Small intestine (tissue), 7 donors: ENCODE measurements around the gene CDCP2. TPM values are rescaled to one million over a fixed set of nuclear protein-coding genes. Genes with fewer than 3 reads are reported as not detected.
A peak's percentile ranks its signal among the peaks of the same experiment; 100 is the strongest.
"Not testable (repeated sequence)": the region's sequence is repeated elsewhere in the genome, so short reads cannot be mapped to it uniquely, and the experiment has no call there.

ENCODE experiments used
- DNase-seq, 2 donors: peaks; one replicate each; pipeline versions ENCODE4 v3.0.0 to v3.0.0-alpha.2; 2013
- FAIRE-seq: peaks from 2 replicates; lab custom pipeline; 2012; peaks lifted over from hg19 to GRCh38; lab: Jason Lieb, UNC
- H3K27ac ChIP-seq, 3 donors: one replicate each; pipeline ENCODE4 v1.5.1; 2013; ENCODE audit warnings: low read length in 2 of 3, mild to moderate bottlenecking in 2 of 3, control low read depth in 1 of 3, inconsistent platforms in 1 of 3, low read depth in 1 of 3, moderate library complexity in 1 of 3
- H3K27me3 ChIP-seq, 3 donors: one replicate each; pipeline ENCODE4 v1.6.1; 2013; ENCODE audit warnings: low read length in 3 of 3, inconsistent platforms in 1 of 3; ENCODE audit not compliant: control insufficient read depth in 3 of 3, insufficient read depth in 3 of 3
- H3K36me3 ChIP-seq, 3 donors: one replicate each; pipeline ENCODE4 v1.6.1; 2013; ENCODE audit warnings: low read length in 3 of 3, inconsistent platforms in 1 of 3, low read depth in 1 of 3, mild to moderate bottlenecking in 1 of 3, moderate library complexity in 1 of 3; ENCODE audit not compliant: control insufficient read depth in 3 of 3, insufficient read depth in 2 of 3
- H3K4me1 ChIP-seq, 3 donors: one replicate each; pipeline ENCODE4 v1.6.1; 2013; ENCODE audit warnings: low read length in 2 of 3, inconsistent platforms in 1 of 3, low read depth in 1 of 3, mild to moderate bottlenecking in 1 of 3, moderate library complexity in 1 of 3; ENCODE audit not compliant: control insufficient read depth in 3 of 3, insufficient read depth in 2 of 3
- H3K4me3 ChIP-seq, 3 donors: one replicate each; pipeline ENCODE4 v1.5.1; 2013; ENCODE audit warnings: low read length in 3 of 3, control low read depth in 1 of 3, inconsistent platforms in 1 of 3, low read depth in 1 of 3, mild to moderate bottlenecking in 1 of 3, moderate library complexity in 1 of 3
- H3K9me3 ChIP-seq, 2 donors: one replicate each; pipeline ENCODE4 v1.6.1; 2013; ENCODE audit warnings: low read depth in 1 of 2, low read length in 1 of 2; ENCODE audit not compliant: control insufficient read depth in 2 of 2, insufficient read depth in 1 of 2
- WGBS, 3 donors: extraction: QIAGEN DNeasy Blood & Tissue Kit; methylation state at CpG; one replicate each; pipeline ENCODE4 v1.1.7; 2013; 5-methylcytosine and 5-hydroxymethylcytosine counted together
- polyA plus RNA-seq, 4 donors: library from polyadenylated mRNA; stranded (reverse) in 3 of 4; unstranded in 1 of 4; fragments of 200-250 nt in 3 of 4; fragments of 120-200 nt in 1 of 4; gene quantifications; one replicate each; pipeline versions ENCODE4 v1.2.1 to v1.2.3, GENCODE V29; 2013
- donor health status: healthy with polysubstance abuse.
- donor health status: control.
- donor health status: control.
- donor health status: Bipolar disorder and iron deficiency.
- donor health status: healthy.

Gene CDCP2
- polyA plus RNA-seq, 4 donors: 0.07 TPM; not detected in 3

DNA sequence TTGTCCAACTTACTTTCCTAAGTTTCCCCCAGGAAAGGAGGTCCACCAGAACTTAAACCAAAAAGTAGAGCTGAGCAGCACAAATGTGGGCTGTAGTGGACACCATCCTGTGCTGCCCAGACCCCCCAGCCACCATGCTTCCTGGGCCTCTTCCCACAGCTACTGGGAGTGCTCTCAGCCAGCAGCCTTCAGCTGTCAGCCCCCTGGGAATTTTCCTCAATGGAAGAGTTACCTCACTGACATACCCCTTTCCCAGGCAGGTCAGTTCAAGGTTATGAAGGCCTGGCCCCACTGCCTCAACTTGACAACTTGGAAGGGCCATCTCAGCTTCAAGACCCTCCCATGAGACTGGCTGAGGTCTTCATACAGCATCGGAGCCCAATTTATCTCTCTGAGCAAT is 47.7 kb downstream of the CDCP2 start:
- Histone ChIP-seq H3K9me3 (peaks cover 0 to 3% of the 10 kb centered on the region in 2 donors), H3K4me3 (no peak overlapping the region), H3K4me1 (peaks cover 0 to 6% (median 0%) of the 10 kb centered on the region in 3 donors), H3K36me3 (no peaks in the 10 kb centered on the region), H3K27me3 (no peaks in the 10 kb centered on the region), H3K27ac (no peak overlapping the region)
- FAIRE-seq: no peak
- no peak for DNase-seq
- WGBS, 3 donors: 82 to 95% (median 83%) methylated on average over 1 of the region's 1 CpG

DNA sequence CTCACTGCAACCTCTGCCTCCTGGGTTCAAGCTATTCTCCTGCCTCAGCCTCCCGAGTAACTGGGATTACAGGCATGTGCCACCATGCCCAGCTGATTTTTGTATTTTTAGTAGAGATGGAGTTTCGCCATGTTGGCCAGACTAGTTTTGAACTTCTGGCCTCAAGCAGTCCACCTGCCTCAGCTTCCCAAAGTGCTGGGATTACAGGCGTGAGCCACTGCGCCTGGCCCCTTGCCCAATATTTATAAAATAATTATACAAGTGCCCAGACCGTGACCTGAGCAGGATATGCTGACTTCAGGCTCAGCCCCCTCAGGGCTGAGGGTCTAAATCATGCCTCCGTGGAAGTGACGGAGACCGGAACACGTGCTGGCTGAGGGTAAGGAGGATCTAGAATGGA is 48.2 kb downstream of the CDCP2 start:
- H3K36me3 ChIP-seq, H3K4me3 ChIP-seq, FAIRE-seq, H3K27ac ChIP-seq, DNase-seq, H3K9me3 ChIP-seq, H3K27me3 ChIP-seq, H3K4me1 ChIP-seq: not testable (repeated sequence)
- 93 to 94% (median 94%) methylated on average over 9 of the region's 9 CpGs for WGBS, 3 donors

DNA sequence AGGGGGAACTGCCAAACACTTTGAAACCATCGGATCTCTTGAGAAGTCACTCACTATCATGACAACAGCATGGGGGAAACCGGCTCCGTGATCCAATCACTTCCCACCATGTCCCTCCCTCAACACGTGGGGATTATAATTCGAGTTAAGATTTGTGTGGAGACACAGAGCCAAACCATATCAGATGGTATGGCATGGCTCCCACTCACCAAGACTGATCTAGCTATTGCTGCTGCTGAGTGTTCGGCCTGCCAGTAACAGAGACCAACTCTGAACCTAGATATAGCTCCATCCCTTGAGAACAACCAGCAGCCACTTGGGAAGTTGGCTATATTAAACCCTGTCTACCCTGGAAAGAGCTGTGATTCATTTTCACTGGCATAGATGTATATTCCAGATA is 49.4 kb downstream of the CDCP2 start:
- no peaks in the 10 kb centered on the region for H3K4me1 ChIP-seq
- no peak overlapping the region for H3K27ac ChIP-seq
- FAIRE-seq (no peak), DNase-seq (no peak)
- peaks cover 0 to 3% of the 10 kb centered on the region in 2 donors for H3K9me3 ChIP-seq
- 93 to 98% (median 94%) methylated on average over 6 of the region's 6 CpGs for WGBS, 3 donors
- H3K36me3 ChIP-seq: no peaks in the 10 kb centered on the region
- no peak overlapping the region for H3K4me3 ChIP-seq
- H3K27me3 ChIP-seq: no peaks in the 10 kb centered on the region

DNA sequence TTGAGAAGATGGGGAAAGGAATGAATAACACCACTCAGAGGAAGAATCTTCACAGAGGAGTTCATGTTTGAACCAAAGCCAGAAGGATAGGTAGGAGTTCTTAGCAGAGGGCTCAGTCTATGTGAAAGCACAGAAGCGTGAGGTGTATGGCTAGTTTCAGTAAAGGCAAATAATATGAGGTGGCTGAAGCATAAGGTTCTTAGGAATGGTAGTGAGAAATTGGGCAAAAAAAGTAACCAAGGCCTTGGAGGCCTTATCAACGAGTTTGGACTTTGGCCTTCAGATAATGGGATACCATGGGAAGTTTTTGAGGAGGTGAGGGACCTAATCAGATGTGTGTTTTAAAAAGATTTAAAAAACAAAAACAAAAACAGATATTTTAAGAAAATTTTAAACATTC is 52.3 kb downstream of the CDCP2 start:
- WGBS, 3 donors: 29 to 85% (median 40%) methylated on average over 2 of the region's 2 CpGs
- Histone ChIP-seq H3K27ac (no peak overlapping the region), H3K36me3 (peaks cover 0 to 11% (median 0%) of the 10 kb centered on the region in 3 donors), H3K4me3 (no peak overlapping the region), H3K9me3 (peaks cover 0 to 3% of the 10 kb centered on the region in 2 donors), H3K4me1 (peaks cover 0 to 11% (median 0%) of the 10 kb centered on the region in 3 donors), H3K27me3 (no peaks in the 10 kb centered on the region)
- FAIRE-seq (no peak), DNase-seq (peak in 1 of 2 donors; percentile 32)

DNA sequence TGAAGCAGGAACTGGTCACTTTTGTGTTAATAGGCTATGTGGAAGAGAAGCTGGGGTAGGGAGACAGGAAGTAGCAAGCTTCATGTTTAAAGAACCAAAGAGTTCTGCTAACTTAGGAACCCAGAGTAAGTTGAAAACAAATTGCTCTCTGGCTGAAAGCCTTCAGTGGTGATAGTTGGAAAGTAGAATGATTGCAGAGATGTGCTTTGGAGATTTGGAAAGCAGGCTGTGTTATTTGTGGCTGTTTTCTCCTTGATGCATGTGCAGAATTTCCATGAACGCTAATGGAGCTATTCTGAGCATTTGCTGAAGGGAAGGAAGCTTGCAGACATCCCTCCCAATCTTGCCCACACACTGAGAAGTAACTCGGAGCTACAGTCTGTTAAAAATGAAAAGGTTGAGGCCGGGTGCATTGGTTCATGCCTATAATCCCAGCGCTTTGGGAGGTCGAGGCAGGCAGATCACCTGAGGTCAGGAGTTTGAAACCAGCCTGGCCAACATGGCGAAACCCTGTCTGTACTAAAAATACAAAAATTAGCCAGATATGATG is 53.7 kb downstream of the CDCP2 start:
- H3K27me3 ChIP-seq: no peaks in the 10 kb centered on the region
- no peak overlapping the region for H3K4me3 ChIP-seq
- peaks cover 0 to 11% (median 0%) of the 10 kb centered on the region in 3 donors for H3K36me3 ChIP-seq
- DNase-seq: no peak
- 79 to 88% (median 88%) methylated on average over 6 of the region's 6 CpGs for WGBS, 3 donors
- peaks cover 0 to 3% of the 10 kb centered on the region in 2 donors for H3K9me3 ChIP-seq
- no peak overlapping the region for H3K27ac ChIP-seq
- peaks cover 4 to 21% (median 6%) of the 10 kb centered on the region in 3 donors for H3K4me1 ChIP-seq
- FAIRE-seq: no peak

DNA sequence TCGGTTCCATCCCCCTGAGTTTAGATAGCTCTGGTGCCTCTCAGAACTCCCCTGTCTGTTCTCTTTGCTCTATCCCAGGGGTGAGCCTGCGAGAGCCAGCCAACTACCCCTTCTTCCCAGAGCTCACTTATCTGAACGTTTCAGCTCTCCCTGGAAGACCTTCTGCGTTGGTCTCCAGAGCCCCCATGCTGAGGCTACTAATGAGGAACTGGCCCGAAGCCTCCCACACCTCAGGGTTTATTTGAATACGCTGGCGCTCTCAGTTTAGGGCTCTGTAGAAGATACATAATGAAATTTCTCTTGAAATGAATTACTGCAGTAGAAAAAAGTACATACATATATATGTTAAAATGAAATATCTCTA is 55.9 kb downstream of the CDCP2 start:
- no peaks in the 10 kb centered on the region for H3K27me3 ChIP-seq
- no peaks in the 10 kb centered on the region for H3K9me3 ChIP-seq
- 80 to 93% (median 92%) methylated on average over 7 of the region's 7 CpGs for WGBS, 3 donors
- no peak for DNase-seq
- H3K4me3 ChIP-seq: no peak overlapping the region
- peaks cover 4 to 25% (median 6%) of the 10 kb centered on the region in 3 donors for H3K4me1 ChIP-seq
- peaks cover 0 to 11% (median 2%) of the 10 kb centered on the region in 3 donors for H3K36me3 ChIP-seq
- FAIRE-seq: no peak
- H3K27ac ChIP-seq: no peak overlapping the region

DNA sequence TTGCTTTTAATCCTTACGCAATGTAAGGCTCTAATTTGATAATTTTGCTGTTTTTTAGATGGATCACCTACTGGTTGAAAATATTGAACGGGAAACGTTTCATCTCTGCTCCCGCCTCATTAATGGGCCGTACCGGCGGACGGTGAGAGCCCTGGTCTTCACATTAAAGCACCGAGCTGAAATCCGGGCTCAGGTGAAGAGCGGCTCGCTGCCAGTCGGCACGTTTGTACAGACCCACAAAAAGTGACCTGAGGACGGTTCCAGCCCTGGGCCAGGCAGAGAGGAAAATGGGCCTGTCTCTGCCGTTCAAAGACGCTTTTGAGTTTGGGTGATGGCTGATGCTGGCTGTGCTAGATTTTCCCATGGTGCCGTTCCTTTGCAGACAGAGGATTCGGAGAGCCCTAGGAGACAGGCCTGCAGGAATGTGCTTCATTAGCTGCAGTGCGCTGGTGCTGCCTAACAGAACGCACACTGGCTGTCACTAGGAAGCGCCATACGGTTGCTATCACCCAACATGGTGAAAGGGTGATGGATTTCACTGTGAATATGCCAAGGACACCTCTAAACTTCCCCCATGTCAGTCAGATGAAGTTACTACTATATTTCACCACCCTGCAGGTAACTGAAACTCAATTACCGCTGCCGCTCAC is 56.4 kb downstream of the CDCP2 start:
- Histone ChIP-seq H3K4me3 (no peak overlapping the region), H3K27ac (peak overlapping the region in 1 of 3 donors; percentile 55), H3K9me3 (no peaks in the 10 kb centered on the region), H3K36me3 (peaks cover 0 to 11% (median 2%) of the 10 kb centered on the region in 3 donors), H3K27me3 (no peaks in the 10 kb centered on the region), H3K4me1 (peaks cover 4 to 25% (median 6%) of the 10 kb centered on the region in 3 donors)
- no peak for DNase-seq
- 80 to 91% (median 91%) methylated on average over 25 of the region's 25 CpGs for WGBS, 3 donors
- FAIRE-seq: no peak

DNA sequence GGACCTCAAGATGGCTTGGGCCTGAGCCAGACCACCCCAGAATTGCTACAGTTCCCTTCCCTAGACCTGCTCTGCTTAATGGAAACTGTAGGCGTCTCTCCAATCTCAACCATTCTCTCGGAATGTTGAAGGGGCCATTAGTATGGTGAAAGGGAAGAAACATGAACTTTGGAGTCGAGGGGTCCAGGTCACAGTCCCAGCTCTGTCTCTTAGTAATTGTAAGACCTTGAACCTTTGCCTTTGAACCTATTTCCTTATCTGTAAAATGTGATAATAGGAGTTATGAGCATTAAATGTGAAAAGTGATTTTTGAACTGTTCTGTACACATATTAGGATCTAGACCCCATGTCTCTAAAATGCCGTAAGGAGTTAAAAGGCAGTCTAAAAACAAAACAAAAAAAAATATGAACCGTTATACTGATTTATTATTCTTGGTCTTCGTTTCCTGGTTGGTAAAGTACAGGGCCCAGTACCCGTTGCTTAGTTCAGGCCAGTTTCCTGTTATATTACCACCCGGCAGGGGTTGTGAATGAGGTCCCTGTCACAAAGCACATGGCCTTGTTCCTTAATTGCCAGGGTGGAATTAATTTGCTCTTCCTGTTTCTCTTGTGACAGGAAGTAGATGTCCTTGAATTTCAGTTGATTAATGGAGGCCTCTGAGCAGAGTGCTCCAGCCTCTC is 57.1 kb downstream of the CDCP2 start:
- Histone ChIP-seq H3K36me3 (peaks cover 0 to 11% (median 2%) of the 10 kb centered on the region in 3 donors), H3K27me3 (no peaks in the 10 kb centered on the region), H3K4me1 (peaks cover 4 to 25% (median 6%) of the 10 kb centered on the region in 3 donors), H3K27ac (peak overlapping the region in 2 of 3 donors; percentile 52 to 55), H3K4me3 (no peak overlapping the region), H3K9me3 (no peaks in the 10 kb centered on the region)
- WGBS, 3 donors: 37 to 43% (median 41%) methylated on average over 8 of the region's 8 CpGs
- DNase-seq (peak; percentile 55 to 66), FAIRE-seq (no peak)
